Cardiac septum (tissue), 1 donor: ENCODE measurements around the gene VWA5B1. TPM values are rescaled to one million over a fixed set of nuclear protein-coding genes. Genes with fewer than 3 reads are reported as not detected.

Experiments
- DNase-seq: peaks from one replicate; pipeline ENCODE4 v3.0.0-alpha.2; 2020; ENCODE audit warnings: low spot score
- intact Hi-C: fragments of 100-400 bp; cut with DNase I; formaldehyde crosslinking; loops from one replicate; pipeline ENCODE4 v1.14.0; 2022
- total RNA-seq: library from RNA; stranded (reverse); fragmentation: NEBNext Ultra II Directional; extraction: Animal tissue kit (Norgen Biotek cat#: 25700); gene quantifications from one replicate; pipeline ENCODE4 v1.2.1, GENCODE V29; 2021
- donor health status: DM: no; HTN: no; CAD: no.

The VWA5B1 gene
- total RNA-seq, 1 donor from 2014 or later: not detected

DNA sequence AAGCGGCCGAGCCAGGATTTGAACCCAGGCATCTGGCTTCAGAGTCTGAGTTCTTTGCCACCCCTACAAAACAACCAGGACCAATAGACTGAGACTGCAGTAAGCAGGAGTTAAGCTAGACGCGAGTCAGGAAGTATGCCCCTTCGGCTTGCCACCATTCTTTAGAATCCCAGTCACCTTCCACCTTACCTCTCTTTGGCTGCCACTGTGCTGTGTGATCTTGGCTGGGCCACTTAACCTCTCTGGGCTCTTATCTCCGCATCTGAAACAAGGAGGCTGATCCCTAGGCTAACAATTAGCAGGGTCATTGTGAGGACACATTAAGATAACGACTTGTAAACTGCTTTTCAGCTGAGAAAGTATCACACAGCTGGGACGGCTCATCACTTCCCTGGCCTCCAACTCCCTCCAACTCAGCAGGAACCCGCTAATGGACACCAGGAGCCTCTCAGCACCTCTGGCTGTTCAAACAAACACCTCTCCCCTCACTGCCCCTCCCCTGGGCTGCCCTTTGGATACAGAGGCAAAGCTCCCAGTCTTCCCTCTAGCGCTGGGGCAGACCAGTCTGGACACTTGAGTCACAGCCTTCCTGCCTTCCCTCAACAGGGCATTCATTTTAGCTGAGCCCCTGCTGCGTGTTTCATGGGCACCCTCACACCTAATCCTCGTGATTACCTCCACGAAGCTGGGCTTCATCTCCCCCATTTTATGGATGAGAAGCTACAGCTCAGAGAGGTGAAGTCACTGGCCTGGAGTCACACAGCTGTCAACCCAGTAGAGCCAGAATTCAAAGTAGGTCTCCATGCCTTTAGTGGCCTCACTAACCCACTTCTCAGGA lies 112.1 kb downstream of the VWA5B1 start:
- intact Hi-C loops: no loop called here
- DNase-seq: no peak

- intact Hi-C loops: no loop called here
- DNase-seq: no peak
Measured at GRCh38 chr1:20403423-20404145, 112.9 kb downstream of the VWA5B1 start.

DNA sequence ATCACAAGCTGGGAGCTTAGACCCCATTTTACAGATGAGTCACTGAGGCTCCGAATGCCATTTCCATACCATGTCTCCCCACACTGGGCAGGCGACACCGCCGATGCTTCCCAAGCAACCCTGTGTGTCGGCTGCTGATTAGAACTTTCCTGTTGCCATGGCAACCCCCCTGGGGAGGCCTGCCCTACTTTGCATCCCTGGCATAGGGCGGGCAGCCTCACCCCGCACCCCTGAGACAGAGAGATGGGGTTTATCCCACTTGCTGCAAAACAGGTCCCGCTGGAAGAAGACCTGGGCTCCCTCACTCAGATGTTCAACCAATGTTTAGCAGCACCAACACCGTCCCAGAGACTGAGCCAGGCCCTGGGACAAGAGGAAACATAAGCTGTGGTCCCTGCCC lies 113.8 kb downstream of the VWA5B1 start:
- no peak for DNase-seq
- intact Hi-C loops: no loop called here

Other genes starting within 250 kb of the VWA5B1 start
- gene PLA2G5, start 220.7 kb upstream of the VWA5B1 start, total RNA-seq: 36.4 TPM
- not detected for gene PLA2G2D, start 171.3 kb upstream of the VWA5B1 start, total RNA-seq
- not detected for gene PLA2G2F, start 151.6 kb upstream of the VWA5B1 start, total RNA-seq
- 0.30 TPM for gene UBXN10, start 104.8 kb upstream of the VWA5B1 start, total RNA-seq
- not detected for gene PLA2G2C, start 104.4 kb upstream of the VWA5B1 start, total RNA-seq
- 11.7 TPM for gene CAMK2N1, start 195.3 kb downstream of the VWA5B1 start, total RNA-seq
- 35.1 TPM for gene MUL1, start 217.3 kb downstream of the VWA5B1 start, total RNA-seq